ENCODE data around the gene ZNF354C. TPM values are rescaled to one million over a fixed set of nuclear protein-coding genes. Genes with fewer than 3 reads are reported as not detected.

The ZNF354C gene
- total RNA-seq, 1 experiment from 2014 or later: not detected

- H3K27me3 ChIP-seq (replicated peaks; ENCODE audit: control insufficient read depth, insufficient read depth, low read length): no peaks in the 10 kb centered on the region
- BruUV-seq (replicated peaks): no TSS peak
Observed at GRCh38 chr5:179132586-179133355, 72.6 kb downstream of the ZNF354C start.

More at GRCh38 chr5:179132586-179133355, 72.6 kb downstream of the ZNF354C start:
- Mint-ChIP-seq H3K27ac (ENCODE audit: unreplicated experiment) (no peak overlapping the region), H3K36me3 (ENCODE audit: insufficient read depth, unreplicated experiment) (no peaks in the 10 kb centered on the region), H3K4me3 (ENCODE audit: unreplicated experiment) (no peak overlapping the region), H3K9me3 (ENCODE audit: unreplicated experiment) (peaks cover 10% of the 10 kb centered on the region), H3K4me1 (ENCODE audit: low read depth, unreplicated experiment) (no peaks in the 10 kb centered on the region), H3K27me3 (ENCODE audit: insufficient read depth, unreplicated experiment) (no peaks in the 10 kb centered on the region)
- POLR2A ChIA-PET: no interaction called here
- Histone ChIP-seq H3K9me3 (peaks cover 8% of the 10 kb centered on the region; the same call in 1 of the 2 replicates), H3K4me1 (no peaks in the 10 kb centered on the region), H3K4me3 (ENCODE audit: low read depth, low read length) (no peak overlapping the region), H3K36me3 (ENCODE audit: control insufficient read depth, insufficient read depth, low read length) (no peaks in the 10 kb centered on the region)
- intact Hi-C loops (cut with micrococcal nuclease; ENCODE audit: unreplicated experiment): no loop called here
- no peak for DNase-seq
- TF ChIP-seq CTCF (IDR thresholded peaks at IDR 0.05; ENCODE audit: insufficient read depth in 1 of 2, low read depth in 1 of 2, low read length in 1 of 2, severe bottlenecking in 1 of 2, unreplicated experiment in 1 of 2): no peak
- CTCF ChIA-PET: interaction anchor here (0.6 kb wide), 1 partner anchor 46 kb away, joined by 4 read pairs; no protein-coding TSS in a partner anchor

Other genes with a start within 250 kb of the ZNF354C start
- 21.0 and 22.3 TPM in 2 replicates for gene ZNF354B, start 200.4 kb upstream of the ZNF354C start, total RNA-seq (2022)
- 0.29 and 0.35 TPM in 2 replicates for gene ZFP2, start 164.5 kb upstream of the ZNF354C start, total RNA-seq (2022)
- gene ZNF454, start 119.2 kb upstream of the ZNF354C start, total RNA-seq (2022): 0.28 TPM in 1 of 2 replicates, not detected in the other
- gene GRM6, start 65.1 kb upstream of the ZNF354C start, total RNA-seq (2022): not detected in 2 replicates
- 2.7 and 3.0 TPM in 2 replicates for gene ZNF879, start 36.6 kb upstream of the ZNF354C start, total RNA-seq (2022)